Panc1 (cell line): ENCODE measurements around the gene CHST12.
"Not testable (repeated sequence)": the region's sequence is repeated elsewhere in the genome, so short reads cannot be mapped to it uniquely, and the experiment has no call there.

ENCODE experiments used
- CTCF ChIP-seq: fragments of 450-650 bp; IDR thresholded peaks from 2 replicates; pipeline ENCODE4 v1.5.1; 2017; ENCODE audit warnings: mild to moderate bottlenecking
- POLR2AphosphoS5 ChIP-seq: IDR thresholded peaks from 2 replicates; pipeline ENCODE4 v1.6.1; 2012; ENCODE audit warnings: mild to moderate bottlenecking, low read depth, low read length, moderate library complexity
- TCF7L2 ChIP-seq: IDR thresholded peaks from 2 replicates; pipeline ENCODE4 v1.6.1; 2011; ENCODE audit warnings: mild to moderate bottlenecking, low read depth, low read length, inconsistent platforms

GRCh38 chr7:2390020-2390816, 13.2 kb upstream of the CHST12 start:
- not testable (repeated sequence) for TF ChIP-seq CTCF, POLR2AphosphoS5, TCF7L2
